Gastrocnemius medialis (tissue), 4 donors: ENCODE results near the gene SLC1A2. TPM values are rescaled to one million over a fixed set of nuclear protein-coding genes. Genes with fewer than 3 reads are reported as not detected.

Experiments used
- ATAC-seq, 2 donors: fragments of 150-250 bp; one replicate each; pipeline ENCODE4 v1.9.1; 2016
- DNase-seq, 2 donors: peaks; one replicate each; pipeline ENCODE4 v3.0.0-alpha.2; 2019
- H3K27ac ChIP-seq, 4 donors: fragments of 200-600 bp; sonication (generic); 1 replicate in 1 of 4; 2 replicates in 3 of 4; pipeline ENCODE4 v1.5.1; 2016 to 2018; ENCODE audit warnings: mild to moderate bottlenecking in 2 of 4, moderate library complexity in 1 of 4
- H3K27me3 ChIP-seq, 3 donors: fragments of 200-600 bp; sonication (generic) in 2 of 3; 1 replicate in 1 of 3; 2 replicates in 2 of 3; pipeline versions ENCODE4 v1.5.1 to v1.6.0; 2016 to 2019; ENCODE audit warnings: mild to moderate bottlenecking in 1 of 3, moderate library complexity in 1 of 3
- H3K36me3 ChIP-seq, 2 donors: fragments of 200-600 bp; sonication (generic) in 1 of 2; one replicate each; pipeline ENCODE4 v1.5.1; 2017 to 2018
- H3K4me1 ChIP-seq, 2 donors: fragments of 200-600 bp; sonication (generic) in 1 of 2; one replicate each; pipeline ENCODE4 v1.5.1; 2016 to 2017; ENCODE audit warnings: mild to moderate bottlenecking in 2 of 2
- H3K4me3 ChIP-seq, 4 donors: fragments of 200-600 bp; sonication (generic) in 3 of 4; 1 replicate in 1 of 4; 2 replicates in 3 of 4; pipeline ENCODE4 v1.5.1; 2016 to 2019; ENCODE audit warnings: mild to moderate bottlenecking in 2 of 4
- H3K9me3 ChIP-seq, 3 donors: fragments of 200-600 bp; sonication (generic) in 2 of 3; 1 replicate in 1 of 3; 2 replicates in 2 of 3; pipeline ENCODE4 v1.5.1; 2016 to 2019
- POLR2A ChIP-seq, 2 donors: fragments of 450-650 bp; IDR thresholded peaks; one replicate each; pipeline ENCODE4 v1.6.1; 2017; ENCODE audit warnings: antibody characterized with exemption in 2 of 2, mild to moderate bottlenecking in 2 of 2, moderate library complexity in 2 of 2
- in situ Hi-C, 4 donors: fragments of 200-750 bp; cut with MboI; loops; one replicate each; pipeline versions ENCODE4 v1.15.0 to v1.8.0; 2017; ENCODE audit warnings: low sequenced_read_pairs in 4 of 4
- intact Hi-C: fragments of 100-400 bp; cut with DNase I; formaldehyde crosslinking; loops from one replicate; pipeline ENCODE4 v1.15.1; 2023; ENCODE audit warnings: low total_unique reads
- total RNA-seq, 4 donors: library from RNA; depleted of rRNA; stranded (reverse); fragments of >200 nt; gene quantifications; one replicate each; pipeline versions ENCODE4 v1.1.0 to v1.2.3, GENCODE V29; 2016
- TF ChIP-seq, protein P1 (sequence below), 5 experiments: fragments of 450-650 bp in 3 of 5; fragments of 200-600 bp in 2 of 5; sonication (generic) in 2 of 5; IDR thresholded peaks in 4 of 5; conservative IDR thresholded peaks in 1 of 5; 1 replicate in 4 of 5; 2 replicates in 1 of 5; pipeline ENCODE4 v1.5.1; 2016 to 2019; ENCODE audit warnings: antibody characterized with exemption in 5 of 5, mild to moderate bottlenecking in 3 of 5, moderate library complexity in 3 of 5

SLC1A2 gene
- total RNA-seq, 4 donors from 2014 or later: 0.15 to 1.1 (median 0.52) TPM

DNA sequence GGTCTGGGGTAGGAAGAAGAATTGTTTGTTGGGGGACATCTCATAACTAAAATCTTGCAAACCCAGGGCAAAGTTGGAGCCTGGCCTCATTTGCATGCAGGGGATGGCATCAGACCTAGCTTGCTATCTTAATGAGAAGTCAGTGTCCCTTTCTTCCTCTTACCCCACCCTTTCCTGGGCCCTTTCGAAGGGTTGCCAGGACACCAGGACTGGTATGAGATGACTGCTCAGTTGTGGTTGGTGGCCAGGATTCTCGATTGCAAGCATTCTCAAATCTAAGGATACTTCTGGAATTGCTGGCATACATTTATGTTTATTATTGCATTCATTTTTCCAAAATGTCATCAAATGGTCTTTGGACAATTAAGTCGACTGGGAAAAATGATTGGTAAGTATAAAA is 131.0 kb downstream of the SLC1A2 start:
- H3K36me3 ChIP-seq: no peaks in the 10 kb centered on the region
- H3K9me3 ChIP-seq: no peaks in the 10 kb centered on the region
- no peak for TF ChIP-seq POLR2A (IDR thresholded peaks at IDR 0.05)
- TF ChIP-seq, protein P1, sequence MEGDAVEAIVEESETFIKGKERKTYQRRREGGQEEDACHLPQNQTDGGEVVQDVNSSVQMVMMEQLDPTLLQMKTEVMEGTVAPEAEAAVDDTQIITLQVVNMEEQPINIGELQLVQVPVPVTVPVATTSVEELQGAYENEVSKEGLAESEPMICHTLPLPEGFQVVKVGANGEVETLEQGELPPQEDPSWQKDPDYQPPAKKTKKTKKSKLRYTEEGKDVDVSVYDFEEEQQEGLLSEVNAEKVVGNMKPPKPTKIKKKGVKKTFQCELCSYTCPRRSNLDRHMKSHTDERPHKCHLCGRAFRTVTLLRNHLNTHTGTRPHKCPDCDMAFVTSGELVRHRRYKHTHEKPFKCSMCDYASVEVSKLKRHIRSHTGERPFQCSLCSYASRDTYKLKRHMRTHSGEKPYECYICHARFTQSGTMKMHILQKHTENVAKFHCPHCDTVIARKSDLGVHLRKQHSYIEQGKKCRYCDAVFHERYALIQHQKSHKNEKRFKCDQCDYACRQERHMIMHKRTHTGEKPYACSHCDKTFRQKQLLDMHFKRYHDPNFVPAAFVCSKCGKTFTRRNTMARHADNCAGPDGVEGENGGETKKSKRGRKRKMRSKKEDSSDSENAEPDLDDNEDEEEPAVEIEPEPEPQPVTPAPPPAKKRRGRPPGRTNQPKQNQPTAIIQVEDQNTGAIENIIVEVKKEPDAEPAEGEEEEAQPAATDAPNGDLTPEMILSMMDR (IDR thresholded peaks at IDR 0.05 in 4 of 5, conservative IDR thresholded peaks at IDR 0.05 in 1 of 5): no peak
- no peak for DNase-seq
- no peak overlapping the region for H3K27ac ChIP-seq
- no peaks in the 10 kb centered on the region for H3K4me1 ChIP-seq
- no peak for ATAC-seq
- in situ Hi-C loops: no loop called here
- intact Hi-C loops: loop anchor here (10.0 kb wide), 1 partner anchor 56 kb away; no protein-coding TSS in a partner anchor
- H3K4me3 ChIP-seq: no peak overlapping the region
- no peaks in the 10 kb centered on the region for H3K27me3 ChIP-seq

GRCh38 chr11:35287344-35287890 is 131.9 kb downstream of the SLC1A2 start:
- TF ChIP-seq POLR2A (IDR thresholded peaks at IDR 0.05): no peak
- TF ChIP-seq, protein P1 (IDR thresholded peaks at IDR 0.05 in 4 of 5, conservative IDR thresholded peaks at IDR 0.05 in 1 of 5): no peak
- no peak overlapping the region for H3K4me3 ChIP-seq
- intact Hi-C loops (loop anchor here (10.0 kb wide), 1 partner anchor 57 kb away; no protein-coding TSS in a partner anchor), in situ Hi-C loops (no loop called here)
- H3K9me3 ChIP-seq: no peaks in the 10 kb centered on the region
- H3K4me1 ChIP-seq: no peaks in the 10 kb centered on the region
- H3K27ac ChIP-seq: no peak overlapping the region
- no peak for DNase-seq
- no peak for ATAC-seq
- H3K27me3 ChIP-seq: no peaks in the 10 kb centered on the region
- H3K36me3 ChIP-seq: no peaks in the 10 kb centered on the region

DNA sequence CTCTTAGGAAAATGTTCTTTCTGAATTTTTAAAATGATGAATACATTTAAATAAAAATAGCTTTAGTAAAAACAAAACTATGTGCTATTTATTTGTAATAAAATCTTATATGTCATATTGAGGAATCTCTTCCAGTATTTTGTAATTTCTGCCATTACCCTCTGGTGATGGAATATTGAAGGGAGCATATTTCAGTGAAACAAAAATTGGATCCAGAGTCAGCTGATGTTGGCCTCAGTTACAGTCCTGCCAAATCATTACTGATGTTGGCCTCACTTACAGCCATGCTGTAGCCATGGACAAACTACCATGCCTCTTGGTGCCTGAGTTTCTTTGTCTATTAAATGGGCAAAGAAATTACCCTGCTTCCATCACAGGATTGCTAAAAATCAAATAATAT is 133.2 kb downstream of the SLC1A2 start:
- Histone ChIP-seq H3K36me3 (no peaks in the 10 kb centered on the region), H3K4me1 (peaks cover 2 to 6% of the 10 kb centered on the region in 2 donors), H3K4me3 (no peak overlapping the region), H3K9me3 (no peaks in the 10 kb centered on the region), H3K27ac (no peak overlapping the region), H3K27me3 (no peaks in the 10 kb centered on the region)
- intact Hi-C loops (loop anchor here (10.0 kb wide), 1 partner anchor 59 kb away; no protein-coding TSS in a partner anchor), in situ Hi-C loops (no loop called here)
- TF ChIP-seq, protein P1 (IDR thresholded peaks at IDR 0.05 in 4 of 5, conservative IDR thresholded peaks at IDR 0.05 in 1 of 5): no peak
- no peak for TF ChIP-seq POLR2A (IDR thresholded peaks at IDR 0.05)
- ATAC-seq (no peak), DNase-seq (no peak)

GRCh38 chr11:35285471-35285870 is 133.9 kb downstream of the SLC1A2 start:
- Histone ChIP-seq H3K36me3 (no peaks in the 10 kb centered on the region), H3K9me3 (no peaks in the 10 kb centered on the region), H3K4me1 (peaks cover 6 to 7% of the 10 kb centered on the region in 2 donors), H3K27me3 (no peaks in the 10 kb centered on the region), H3K4me3 (no peak overlapping the region), H3K27ac (no peak overlapping the region)
- intact Hi-C loops (loop anchor here (10.0 kb wide), 1 partner anchor 59 kb away; no protein-coding TSS in a partner anchor), in situ Hi-C loops (no loop called here)
- ATAC-seq (no peak), DNase-seq (no peak)
- TF ChIP-seq, protein P1 (IDR thresholded peaks at IDR 0.05 in 4 of 5, conservative IDR thresholded peaks at IDR 0.05 in 1 of 5): no peak
- TF ChIP-seq POLR2A (IDR thresholded peaks at IDR 0.05): no peak
